Smooth muscle cell (in vitro differentiated cells): ENCODE measurements around the gene PTGES3. TPM values are rescaled to one million over a fixed set of nuclear protein-coding genes. Genes with fewer than 3 reads are reported as not detected.
"Not testable (repeated sequence)": the region's sequence is repeated elsewhere in the genome, so short reads cannot be mapped to it uniquely, and the experiment has no call there.

ENCODE experiments used
- DNase-seq: peaks from one replicate; lab custom pipeline; 2025; ENCODE audit not compliant: unreplicated experiment; lab: John Stamatoyannopoulos, UW
- H2AFZ ChIP-seq: fragments of 200-600 bp; sonication (generic); 2 replicates; pipeline ENCODE4 v1.6.0; 2016; ENCODE audit warnings: antibody characterized with exemption, low read depth, mild to moderate bottlenecking
- H3F3A ChIP-seq: fragments of 200-600 bp; sonication (generic); 2 replicates; pipeline ENCODE4 v1.6.0; 2017; ENCODE audit warnings: antibody characterized with exemption, low read depth
- H3K27ac ChIP-seq: fragments of 200-600 bp; sonication (generic); 2 replicates; pipeline ENCODE4 v1.5.1; 2016; ENCODE audit warnings: low read depth, mild to moderate bottlenecking
- H3K27me3 ChIP-seq: fragments of 200-600 bp; sonication (generic); 2 replicates; pipeline ENCODE4 v1.6.1; 2016; ENCODE audit warnings: low read depth, mild to moderate bottlenecking
- H3K36me3 ChIP-seq: fragments of 200-600 bp; sonication (generic); 2 replicates; pipeline ENCODE4 v1.5.1; 2016; ENCODE audit warnings: low read depth
- H3K4me1 ChIP-seq: fragments of 200-600 bp; sonication (generic); 2 replicates; pipeline ENCODE4 v1.5.1; 2016; ENCODE audit warnings: low read depth
- H3K4me2 ChIP-seq: fragments of 200-600 bp; sonication (generic); 2 replicates; pipeline ENCODE4 v1.6.0; 2016; ENCODE audit warnings: mild to moderate bottlenecking
- H3K4me3 ChIP-seq: fragments of 200-600 bp; sonication (generic); 2 replicates; pipeline ENCODE4 v1.5.1; 2016; ENCODE audit warnings: mild to moderate bottlenecking
- H3K79me2 ChIP-seq: fragments of 200-600 bp; sonication (generic); 2 replicates; pipeline ENCODE4 v1.6.0; 2016; ENCODE audit warnings: low read depth, mild to moderate bottlenecking
- H3K9ac ChIP-seq: fragments of 200-600 bp; sonication (generic); 2 replicates; pipeline ENCODE4 v1.6.0; 2016; ENCODE audit warnings: low read depth
- H3K9me3 ChIP-seq: fragments of 200-600 bp; sonication (generic); replicated peaks from 2 replicates; pipeline ENCODE4 v1.5.1; 2016; ENCODE audit warnings: low read depth
- H4K20me1 ChIP-seq: fragments of 200-600 bp; sonication (generic); 2 replicates; pipeline ENCODE4 v1.6.0; 2016; ENCODE audit warnings: low read depth
- WGBS: methylation state at CpG from one replicate; pipeline ENCODE4 v1.1.7; 2016; ENCODE audit warnings: low lambda C conversion rate; 5-methylcytosine and 5-hydroxymethylcytosine counted together
- polyA plus RNA-seq: library from polyadenylated mRNA; unstranded; fragments of >200 nt; fragmentation: Nextera tagmentation; extraction: Ambion mirVana; gene quantifications from 2 replicates; pipeline ENCODE4 v1.2.1, GENCODE V29; 2016
- total RNA-seq: library from RNA; depleted of rRNA; stranded (reverse); fragments of >200 nt; gene quantifications from 2 replicates; pipeline ENCODE4 v1.2.3, GENCODE V29; 2014
- TF ChIP-seq, protein P1 (sequence below): fragments of 200-600 bp; sonication (generic); IDR thresholded peaks from 2 replicates; pipeline ENCODE4 v1.5.1; 2017; ENCODE audit warnings: borderline replicate concordance, mild to moderate bottlenecking, antibody characterized with exemption; ENCODE audit not compliant: insufficient read depth, poor library complexity, severe bottlenecking

Gene PTGES3, protein sequence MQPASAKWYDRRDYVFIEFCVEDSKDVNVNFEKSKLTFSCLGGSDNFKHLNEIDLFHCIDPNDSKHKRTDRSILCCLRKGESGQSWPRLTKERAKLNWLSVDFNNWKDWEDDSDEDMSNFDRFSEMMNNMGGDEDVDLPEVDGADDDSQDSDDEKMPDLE
- 128 TPM in 2 replicates for total RNA-seq
- 160 and 165 TPM in 2 replicates for polyA plus RNA-seq

DNA sequence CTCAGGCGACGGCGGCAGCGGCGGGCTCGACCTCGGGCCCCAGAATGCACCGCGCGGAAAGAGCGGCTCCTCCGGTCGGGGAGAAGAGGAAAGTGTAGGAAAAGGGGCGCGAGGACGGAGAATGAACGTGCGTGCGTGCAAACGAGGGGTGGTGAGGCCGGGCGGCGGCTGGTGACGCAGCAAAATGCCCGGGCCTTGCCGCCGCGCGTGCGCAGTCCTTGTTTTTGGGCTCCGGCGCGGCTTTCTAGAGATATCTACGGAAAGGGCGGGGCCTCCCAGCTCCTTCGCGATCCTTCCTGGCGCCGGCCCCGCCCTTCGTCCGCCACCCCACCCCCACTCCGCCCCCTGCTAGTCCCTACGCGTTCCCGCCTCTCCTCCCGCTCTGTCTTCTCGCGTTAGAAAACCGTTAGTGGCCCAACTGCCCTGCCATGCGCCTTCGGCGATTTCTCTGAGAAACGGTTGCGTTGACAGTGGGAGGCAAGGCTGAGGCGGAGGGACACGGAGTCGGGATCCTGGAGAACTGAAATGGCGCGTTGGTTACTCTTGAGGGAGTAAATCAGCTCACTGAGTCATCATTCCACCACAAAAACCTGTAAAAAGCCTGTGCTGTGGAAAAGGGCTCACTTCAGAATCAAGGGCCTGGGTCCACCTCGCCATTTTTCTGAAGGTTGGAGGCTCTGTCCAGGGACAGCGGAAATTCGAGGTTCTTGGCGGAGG lies at the start of gene PTGES3:
Gene PTGES3, minus strand, starts transcription at position 156 of the 717 bp plus-strand sequence. CDS start 285 bp downstream, outside the sequence.
- H3K9ac ChIP-seq: peak within 1 kb of the TSS; percentile 97
- H2AFZ ChIP-seq: peak within 1 kb of the TSS; percentile 74
- peak within 1 kb of the TSS; percentile 92 for H3K4me3 ChIP-seq
- peak; percentile 95 for DNase-seq
- H3K4me1 ChIP-seq: peaks cover 16% of the 10 kb centered on the region
- peak within 1 kb of the TSS; percentile 99 for H3K27ac ChIP-seq
- H3K4me2 ChIP-seq: peak within 1 kb of the TSS; percentile 96
- H3K79me2 ChIP-seq: peaks cover 45% of the 10 kb centered on the region
- peaks cover 9% of the 10 kb centered on the region for H3F3A ChIP-seq
- no peaks in the 10 kb centered on the region for H3K36me3 ChIP-seq
- H4K20me1 ChIP-seq: peaks cover 40% of the 10 kb centered on the region
- H3K27me3 ChIP-seq: no peaks in the 10 kb centered on the region
- H3K9me3 ChIP-seq: no peaks in the 10 kb centered on the region
- under 1% methylated on average over 63 of the region's 64 CpGs for WGBS
- TF ChIP-seq, protein P1, sequence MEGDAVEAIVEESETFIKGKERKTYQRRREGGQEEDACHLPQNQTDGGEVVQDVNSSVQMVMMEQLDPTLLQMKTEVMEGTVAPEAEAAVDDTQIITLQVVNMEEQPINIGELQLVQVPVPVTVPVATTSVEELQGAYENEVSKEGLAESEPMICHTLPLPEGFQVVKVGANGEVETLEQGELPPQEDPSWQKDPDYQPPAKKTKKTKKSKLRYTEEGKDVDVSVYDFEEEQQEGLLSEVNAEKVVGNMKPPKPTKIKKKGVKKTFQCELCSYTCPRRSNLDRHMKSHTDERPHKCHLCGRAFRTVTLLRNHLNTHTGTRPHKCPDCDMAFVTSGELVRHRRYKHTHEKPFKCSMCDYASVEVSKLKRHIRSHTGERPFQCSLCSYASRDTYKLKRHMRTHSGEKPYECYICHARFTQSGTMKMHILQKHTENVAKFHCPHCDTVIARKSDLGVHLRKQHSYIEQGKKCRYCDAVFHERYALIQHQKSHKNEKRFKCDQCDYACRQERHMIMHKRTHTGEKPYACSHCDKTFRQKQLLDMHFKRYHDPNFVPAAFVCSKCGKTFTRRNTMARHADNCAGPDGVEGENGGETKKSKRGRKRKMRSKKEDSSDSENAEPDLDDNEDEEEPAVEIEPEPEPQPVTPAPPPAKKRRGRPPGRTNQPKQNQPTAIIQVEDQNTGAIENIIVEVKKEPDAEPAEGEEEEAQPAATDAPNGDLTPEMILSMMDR: no peak

DNA sequence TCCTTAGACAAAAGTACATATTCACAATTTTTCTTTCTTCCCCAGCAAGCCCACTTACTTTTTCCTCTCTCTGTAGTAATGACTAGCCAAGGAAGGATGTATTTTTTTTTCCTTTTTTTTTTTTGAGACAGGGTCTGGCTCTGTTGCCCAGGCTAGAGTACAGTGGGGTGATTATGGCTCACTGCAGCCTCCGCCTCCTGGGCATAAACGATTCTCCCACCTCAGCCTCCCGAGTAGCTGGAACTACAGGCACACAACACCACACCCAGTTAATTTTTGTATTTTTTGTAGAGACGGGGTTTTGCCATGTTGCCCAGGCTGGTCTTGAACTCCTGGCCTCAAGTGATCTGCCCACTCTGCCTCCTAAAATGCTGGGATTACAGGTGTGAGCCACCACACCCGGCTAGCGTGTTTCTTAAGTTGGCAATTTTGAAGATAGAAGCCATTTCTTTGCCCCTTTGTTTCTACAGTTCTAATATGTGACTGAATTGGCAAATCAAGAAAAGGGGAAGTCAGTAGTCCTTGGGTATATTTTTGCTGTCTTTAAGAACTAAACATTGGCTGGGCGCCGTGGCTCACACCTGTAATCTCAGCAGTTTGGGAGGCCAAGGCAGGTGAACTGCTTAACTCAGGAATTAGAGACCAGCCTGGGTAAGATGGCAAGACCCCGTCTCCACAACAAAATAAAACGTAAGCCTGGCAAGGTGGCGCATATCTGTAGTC lies 40.2 kb upstream of the PTGES3 start:
- TF ChIP-seq, protein P1: no peak
- Histone ChIP-seq H3K27ac (no peak overlapping the region), H3K4me2 (no peak overlapping the region), H3K36me3 (no peaks in the 10 kb centered on the region), H3K27me3 (no peaks in the 10 kb centered on the region), H3K9me3 (no peaks in the 10 kb centered on the region), H3K4me3 (no peak overlapping the region), H3K9ac (no peak overlapping the region), H3F3A (peaks cover 10% of the 10 kb centered on the region), H2AFZ (no peak overlapping the region), H4K20me1 (peaks cover 15% of the 10 kb centered on the region), H3K79me2 (peaks cover 18% of the 10 kb centered on the region), H3K4me1 (peaks cover 10% of the 10 kb centered on the region)
- WGBS: 97% methylated on average over 11 of the region's 11 CpGs
- no peak for DNase-seq

DNA sequence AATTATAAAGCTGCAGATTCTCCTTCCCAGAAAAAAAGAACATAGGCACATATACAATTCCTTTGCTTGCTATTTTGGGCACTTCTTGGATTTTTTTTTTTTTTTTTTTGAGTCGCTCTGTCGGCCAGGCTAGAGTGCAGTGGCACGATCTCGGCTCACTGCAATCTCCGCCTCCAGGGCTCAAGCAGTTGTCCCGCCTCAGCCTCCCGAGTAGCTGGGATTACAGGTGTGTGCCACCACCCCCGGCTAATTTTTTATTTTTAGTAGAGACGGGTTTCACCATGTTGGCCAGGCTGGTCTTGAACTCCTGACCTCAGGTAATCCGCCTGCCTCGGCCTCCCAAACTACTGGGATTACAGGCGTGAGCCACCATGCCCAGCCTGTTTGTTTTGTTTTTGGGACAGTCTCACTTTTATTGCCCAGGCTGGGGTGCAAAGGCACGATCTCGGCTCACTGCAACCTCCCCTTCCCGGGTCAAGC lies 38.2 kb upstream of the PTGES3 start:
- H3K27ac ChIP-seq: peak overlapping the region; percentile 89

DNA sequence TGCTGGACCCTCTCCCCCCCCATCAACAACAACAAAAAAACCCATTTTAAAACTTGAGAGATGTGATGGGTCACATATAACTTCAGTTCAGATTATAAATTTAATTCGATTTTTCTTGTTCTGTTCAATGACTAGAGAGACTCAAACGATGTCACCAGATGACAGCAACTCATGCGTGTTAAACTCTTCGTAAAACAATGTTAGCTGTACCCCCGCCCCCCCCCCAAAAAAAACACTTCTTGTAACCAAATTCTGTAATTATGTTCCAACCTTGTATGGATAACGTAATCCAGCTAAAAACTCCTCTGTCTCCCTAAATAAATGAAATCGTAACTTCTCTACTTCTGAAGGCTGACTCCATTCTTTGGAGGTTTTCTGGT lies 37.6 kb upstream of the PTGES3 start:
- peaks cover 35% of the 10 kb centered on the region for H3K4me1 ChIP-seq
- peaks cover 40% of the 10 kb centered on the region for H4K20me1 ChIP-seq
- H3K9ac ChIP-seq: peak overlapping the region; percentile 83
- H3K9me3 ChIP-seq: no peaks in the 10 kb centered on the region
- H2AFZ ChIP-seq: peak overlapping the region; percentile 96
- peak overlapping the region; percentile 83 for H3K4me3 ChIP-seq
- peak overlapping the region; percentile 86 for H3K4me2 ChIP-seq
- H3K27me3 ChIP-seq: no peaks in the 10 kb centered on the region
- H3F3A ChIP-seq: peaks cover 16% of the 10 kb centered on the region
- peaks cover 44% of the 10 kb centered on the region for H3K79me2 ChIP-seq
- TF ChIP-seq, protein P1: no peak
- WGBS: 41% methylated on average over 7 of the region's 7 CpGs
- no peak for DNase-seq
- peak overlapping the region; percentile 89 for H3K27ac ChIP-seq
- no peaks in the 10 kb centered on the region for H3K36me3 ChIP-seq

More for the DNA sequence above, 38.2 kb upstream of the PTGES3 start:
- 94% methylated on average over 15 of the region's 15 CpGs for WGBS
- DNase-seq, H3K36me3 ChIP-seq, H3K27me3 ChIP-seq, H3K9me3 ChIP-seq: not testable (repeated sequence)
- H3K4me1 ChIP-seq: peaks cover 31% of the 10 kb centered on the region
- H3K79me2 ChIP-seq: peaks cover 38% of the 10 kb centered on the region
- H3K4me2 ChIP-seq: peak overlapping the region; percentile 86
- H3F3A ChIP-seq: peaks cover 16% of the 10 kb centered on the region
- H3K9ac ChIP-seq: peak overlapping the region; percentile 83
- H2AFZ ChIP-seq: peak overlapping the region; percentile 96
- H4K20me1 ChIP-seq: peaks cover 35% of the 10 kb centered on the region
- H3K4me3 ChIP-seq: peak overlapping the region; percentile 83
